ENCODE results near the gene BRAT1.
"Not testable (repeated sequence)": the region's sequence is repeated elsewhere in the genome, so short reads cannot be mapped to it uniquely, and the experiment has no call there.

BRAT1 gene

GRCh38 chr7:2583798-2584580 lies 28.7 kb upstream of the BRAT1 start:
- DNase-seq (ENCODE audit: low spot score), result no peak

GRCh38 chr7:2582006-2582735 lies 26.8 kb upstream of the BRAT1 start:
- DNase-seq (ENCODE audit: low spot score), result no peak

GRCh38 chr7:2580636-2581035 lies 25.3 kb upstream of the BRAT1 start:
- DNase-seq (ENCODE audit: low spot score), result no peak

GRCh38 chr7:2577914-2578680 lies 22.8 kb upstream of the BRAT1 start:
- DNase-seq (ENCODE audit: low spot score), result no peak

- no peak for DNase-seq (ENCODE audit: low spot score)
These were observed 21.6 kb upstream of the BRAT1 start for GRCh38 chr7:2576742-2577491.

GRCh38 chr7:2575733-2576340 lies 20.5 kb upstream of the BRAT1 start:
- no peak for DNase-seq (ENCODE audit: low spot score)

- no peak for DNase-seq (ENCODE audit: low spot score)
These were observed 19.9 kb upstream of the BRAT1 start for GRCh38 chr7:2575046-2575732.

GRCh38 chr7:2573761-2574160 lies 18.4 kb upstream of the BRAT1 start:
- no peak for DNase-seq (ENCODE audit: low spot score)

GRCh38 chr7:2572101-2572842 lies 16.9 kb upstream of the BRAT1 start:
- no peak for DNase-seq (ENCODE audit: low spot score)

GRCh38 chr7:2571409-2571808 lies 16.1 kb upstream of the BRAT1 start:
- no peak for DNase-seq (ENCODE audit: low spot score)

GRCh38 chr7:2570021-2570420 lies 14.7 kb upstream of the BRAT1 start:
- no peak for DNase-seq (ENCODE audit: low spot score)

- no peak for DNase-seq (ENCODE audit: low spot score)
These were observed 14.1 kb upstream of the BRAT1 start for GRCh38 chr7:2569421-2569820.

GRCh38 chr7:2568521-2569223 lies 13.3 kb upstream of the BRAT1 start:
- DNase-seq (ENCODE audit: low spot score), result no peak

GRCh38 chr7:2567679-2568278 lies 12.5 kb upstream of the BRAT1 start:
- DNase-seq (ENCODE audit: low spot score), result peak; percentile 54

GRCh38 chr7:2566890-2567678 lies 11.8 kb upstream of the BRAT1 start:
- no peak for DNase-seq (ENCODE audit: low spot score)

GRCh38 chr7:2566348-2566889 lies 11.1 kb upstream of the BRAT1 start:
- no peak for DNase-seq (ENCODE audit: low spot score)

- DNase-seq (ENCODE audit: low spot score), result no peak
These were observed 9.7 kb upstream of the BRAT1 start for GRCh38 chr7:2564970-2565540.

GRCh38 chr7:2563955-2564354 lies 8.6 kb upstream of the BRAT1 start:
- DNase-seq (ENCODE audit: low spot score), result not testable (repeated sequence)
